Tibial nerve (tissue), 3 donors: ENCODE measurements around the gene DISP2.

Experiments
- CTCF ChIP-seq, 5 experiments: fragments of 200-600 bp in 3 of 5; fragments of 450-650 bp in 2 of 5; sonication (generic) in 3 of 5; IDR thresholded peaks; one replicate each; pipeline ENCODE4 v1.5.1; 2016 to 2019; ENCODE audit warnings: antibody characterized with exemption in 5 of 5, mild to moderate bottlenecking in 3 of 5, moderate library complexity in 2 of 5
- POLR2A ChIP-seq, 2 donors: fragments of 450-650 bp; IDR thresholded peaks; one replicate each; pipeline ENCODE4 v1.6.1; 2017; ENCODE audit warnings: antibody characterized with exemption in 2 of 2, mild to moderate bottlenecking in 2 of 2, moderate library complexity in 2 of 2

DNA sequence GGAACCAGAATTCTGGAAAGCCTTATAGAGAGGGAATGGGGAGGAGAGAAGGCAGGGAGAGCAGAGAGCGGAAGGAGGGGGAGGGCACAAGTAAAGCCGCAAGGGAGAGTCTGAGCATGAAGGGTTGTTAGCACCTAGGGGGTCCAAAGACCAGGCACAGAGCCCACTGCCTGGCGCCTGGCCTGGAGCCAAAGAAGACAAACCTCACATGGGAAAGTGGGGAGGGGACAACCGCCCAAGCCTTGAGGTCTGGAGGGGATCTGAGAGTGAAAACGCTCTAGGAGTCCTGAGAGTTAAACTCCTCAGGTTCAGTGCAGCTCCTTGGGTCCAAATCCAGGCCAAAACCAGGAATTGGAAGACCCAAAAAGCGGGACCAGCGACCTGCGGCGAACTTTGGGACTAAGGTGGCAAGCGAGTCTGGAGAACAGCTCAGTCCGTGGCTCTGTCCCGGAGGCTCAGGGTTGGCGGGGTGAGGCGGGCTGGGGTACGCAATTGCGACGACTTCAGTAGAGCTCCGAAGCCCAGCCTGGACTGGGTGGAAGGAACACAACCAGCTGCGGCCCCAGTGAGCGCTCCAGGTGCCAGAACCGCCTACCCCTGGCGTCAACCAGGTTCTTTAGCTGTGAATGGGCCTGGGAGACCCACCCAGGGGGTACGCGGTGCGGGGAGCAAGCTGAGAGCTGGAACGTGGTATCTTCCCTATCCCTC is 35.3 kb upstream of the DISP2 start:
- TF ChIP-seq CTCF (IDR thresholded peaks at IDR 0.05): no peak
- TF ChIP-seq POLR2A (IDR thresholded peaks at IDR 0.05): no peak
